Neural cell (in vitro differentiated cells): ENCODE results near the gene FBXO7.
A peak's percentile ranks its signal among the peaks of the same experiment; 100 is the strongest.

Source experiments
- EP300 ChIP-seq: fragments of 450-650 bp; conservative IDR thresholded peaks from 2 replicates; pipeline ENCODE4 v1.6.1; 2014; ENCODE audit warnings: antibody characterized with exemption, mild to moderate bottlenecking, moderate library complexity; ENCODE audit not compliant: poor library complexity, severe bottlenecking
- EZH2 ChIP-seq: fragments of 200-600, 300-800 bp; shearing (Covaris generic), sonication (generic); IDR thresholded peaks from 2 replicates; pipeline ENCODE4 v1.6.1; 2014; ENCODE audit warnings: antibody characterized with exemption, low read length, borderline replicate concordance, mild to moderate bottlenecking; ENCODE audit not compliant: insufficient read depth, poor library complexity, severe bottlenecking
- MXI1 ChIP-seq: fragments of 450-650 bp; conservative IDR thresholded peaks from 2 replicates; pipeline ENCODE4 v1.6.1; 2014; ENCODE audit warnings: antibody characterized with exemption, mild to moderate bottlenecking; ENCODE audit not compliant: poor library complexity, severe bottlenecking
- POLR2AphosphoS5 ChIP-seq: IDR thresholded peaks from 2 replicates; pipeline ENCODE4 v1.6.1; 2012
- RAD21 ChIP-seq: fragments of 450-650 bp; conservative IDR thresholded peaks from 2 replicates; pipeline ENCODE4 v1.6.1; 2014; ENCODE audit warnings: antibody characterized with exemption, mild to moderate bottlenecking, moderate library complexity
- SMC3 ChIP-seq: fragments of 450-650 bp; conservative IDR thresholded peaks from 2 replicates; pipeline ENCODE4 v1.6.1; 2014; ENCODE audit warnings: antibody characterized with exemption, mild to moderate bottlenecking, moderate library complexity; ENCODE audit not compliant: poor library complexity
- TAF1 ChIP-seq: IDR thresholded peaks from 2 replicates; pipeline ENCODE4 v1.6.1; 2012; ENCODE audit warnings: low read depth
- TF ChIP-seq, protein P1 (sequence below): fragments of 450-650 bp; IDR thresholded peaks from 2 replicates; pipeline ENCODE4 v1.5.1; 2014; ENCODE audit warnings: antibody characterized with exemption, mild to moderate bottlenecking, moderate library complexity; ENCODE audit not compliant: poor library complexity, severe bottlenecking
- TF ChIP-seq, protein P2 (sequence below): IDR thresholded peaks from 2 replicates; pipeline ENCODE4 v1.6.1; 2012; ENCODE audit warnings: borderline replicate concordance

DNA sequence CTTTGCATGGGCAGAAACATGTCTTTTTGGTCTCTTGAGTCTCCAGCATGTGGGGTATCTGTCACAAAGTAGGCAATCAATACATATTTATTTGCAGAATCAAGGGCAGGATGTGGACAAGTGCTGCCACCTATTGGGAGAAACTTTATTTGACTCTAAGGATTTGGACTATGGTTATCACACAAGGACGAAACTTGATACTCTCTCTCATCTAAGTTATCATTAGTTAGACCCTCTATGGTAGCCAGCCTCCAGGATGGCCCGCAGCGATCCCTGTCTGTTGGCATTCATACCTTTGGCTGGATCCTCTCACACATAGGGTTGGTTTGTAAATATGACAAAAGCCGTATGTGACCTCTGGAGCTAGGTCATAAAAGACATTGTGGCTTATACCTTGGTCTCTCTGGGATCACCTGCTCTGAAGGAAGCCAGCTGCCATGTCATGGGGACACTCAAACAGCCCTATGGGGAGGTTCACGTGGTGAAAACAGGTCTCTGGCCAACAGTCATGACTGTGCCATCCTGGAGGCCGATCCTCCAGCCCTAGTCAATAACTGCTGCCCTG, 1.1 kb upstream of the FBXO7 start:
- TF ChIP-seq, protein P1, sequence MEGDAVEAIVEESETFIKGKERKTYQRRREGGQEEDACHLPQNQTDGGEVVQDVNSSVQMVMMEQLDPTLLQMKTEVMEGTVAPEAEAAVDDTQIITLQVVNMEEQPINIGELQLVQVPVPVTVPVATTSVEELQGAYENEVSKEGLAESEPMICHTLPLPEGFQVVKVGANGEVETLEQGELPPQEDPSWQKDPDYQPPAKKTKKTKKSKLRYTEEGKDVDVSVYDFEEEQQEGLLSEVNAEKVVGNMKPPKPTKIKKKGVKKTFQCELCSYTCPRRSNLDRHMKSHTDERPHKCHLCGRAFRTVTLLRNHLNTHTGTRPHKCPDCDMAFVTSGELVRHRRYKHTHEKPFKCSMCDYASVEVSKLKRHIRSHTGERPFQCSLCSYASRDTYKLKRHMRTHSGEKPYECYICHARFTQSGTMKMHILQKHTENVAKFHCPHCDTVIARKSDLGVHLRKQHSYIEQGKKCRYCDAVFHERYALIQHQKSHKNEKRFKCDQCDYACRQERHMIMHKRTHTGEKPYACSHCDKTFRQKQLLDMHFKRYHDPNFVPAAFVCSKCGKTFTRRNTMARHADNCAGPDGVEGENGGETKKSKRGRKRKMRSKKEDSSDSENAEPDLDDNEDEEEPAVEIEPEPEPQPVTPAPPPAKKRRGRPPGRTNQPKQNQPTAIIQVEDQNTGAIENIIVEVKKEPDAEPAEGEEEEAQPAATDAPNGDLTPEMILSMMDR = peak; percentile 87
- peak; percentile 84 for TF ChIP-seq RAD21
- no peak for TF ChIP-seq EZH2
- TF ChIP-seq, protein P2, sequence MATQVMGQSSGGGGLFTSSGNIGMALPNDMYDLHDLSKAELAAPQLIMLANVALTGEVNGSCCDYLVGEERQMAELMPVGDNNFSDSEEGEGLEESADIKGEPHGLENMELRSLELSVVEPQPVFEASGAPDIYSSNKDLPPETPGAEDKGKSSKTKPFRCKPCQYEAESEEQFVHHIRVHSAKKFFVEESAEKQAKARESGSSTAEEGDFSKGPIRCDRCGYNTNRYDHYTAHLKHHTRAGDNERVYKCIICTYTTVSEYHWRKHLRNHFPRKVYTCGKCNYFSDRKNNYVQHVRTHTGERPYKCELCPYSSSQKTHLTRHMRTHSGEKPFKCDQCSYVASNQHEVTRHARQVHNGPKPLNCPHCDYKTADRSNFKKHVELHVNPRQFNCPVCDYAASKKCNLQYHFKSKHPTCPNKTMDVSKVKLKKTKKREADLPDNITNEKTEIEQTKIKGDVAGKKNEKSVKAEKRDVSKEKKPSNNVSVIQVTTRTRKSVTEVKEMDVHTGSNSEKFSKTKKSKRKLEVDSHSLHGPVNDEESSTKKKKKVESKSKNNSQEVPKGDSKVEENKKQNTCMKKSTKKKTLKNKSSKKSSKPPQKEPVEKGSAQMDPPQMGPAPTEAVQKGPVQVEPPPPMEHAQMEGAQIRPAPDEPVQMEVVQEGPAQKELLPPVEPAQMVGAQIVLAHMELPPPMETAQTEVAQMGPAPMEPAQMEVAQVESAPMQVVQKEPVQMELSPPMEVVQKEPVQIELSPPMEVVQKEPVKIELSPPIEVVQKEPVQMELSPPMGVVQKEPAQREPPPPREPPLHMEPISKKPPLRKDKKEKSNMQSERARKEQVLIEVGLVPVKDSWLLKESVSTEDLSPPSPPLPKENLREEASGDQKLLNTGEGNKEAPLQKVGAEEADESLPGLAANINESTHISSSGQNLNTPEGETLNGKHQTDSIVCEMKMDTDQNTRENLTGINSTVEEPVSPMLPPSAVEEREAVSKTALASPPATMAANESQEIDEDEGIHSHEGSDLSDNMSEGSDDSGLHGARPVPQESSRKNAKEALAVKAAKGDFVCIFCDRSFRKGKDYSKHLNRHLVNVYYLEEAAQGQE = no peak
- TF ChIP-seq POLR2AphosphoS5 = no peak
- TF ChIP-seq TAF1 = no peak
- peak; percentile 26 for TF ChIP-seq MXI1
- TF ChIP-seq SMC3 = peak; percentile 76
- no peak for TF ChIP-seq EP300
